HG03520 (cell line): ENCODE results near the gene SMAD3.

Experiments
- ATAC-seq: cut with Tn5 transposase; IDR thresholded peaks from one replicate; pipeline ENCODE4 v1.9.1; 2021; ENCODE audit warnings: mild to moderate bottlenecking, moderate library complexity; ENCODE audit not compliant: unreplicated experiment

SMAD3 gene

GRCh38 chr15:67178569-67179210, 113.3 kb downstream of the SMAD3 start:
- ATAC-seq: no peak

- no peak for ATAC-seq
Measured at GRCh38 chr15:67179411-67179995, 114.1 kb downstream of the SMAD3 start.

GRCh38 chr15:67180035-67180434, 114.6 kb downstream of the SMAD3 start:
- ATAC-seq: no peak

GRCh38 chr15:67180514-67181191, 115.3 kb downstream of the SMAD3 start:
- ATAC-seq: no peak

GRCh38 chr15:67181221-67181639, 115.8 kb downstream of the SMAD3 start:
- ATAC-seq: no peak

GRCh38 chr15:67183443-67184169, 118.2 kb downstream of the SMAD3 start:
- ATAC-seq: no peak

DNA sequence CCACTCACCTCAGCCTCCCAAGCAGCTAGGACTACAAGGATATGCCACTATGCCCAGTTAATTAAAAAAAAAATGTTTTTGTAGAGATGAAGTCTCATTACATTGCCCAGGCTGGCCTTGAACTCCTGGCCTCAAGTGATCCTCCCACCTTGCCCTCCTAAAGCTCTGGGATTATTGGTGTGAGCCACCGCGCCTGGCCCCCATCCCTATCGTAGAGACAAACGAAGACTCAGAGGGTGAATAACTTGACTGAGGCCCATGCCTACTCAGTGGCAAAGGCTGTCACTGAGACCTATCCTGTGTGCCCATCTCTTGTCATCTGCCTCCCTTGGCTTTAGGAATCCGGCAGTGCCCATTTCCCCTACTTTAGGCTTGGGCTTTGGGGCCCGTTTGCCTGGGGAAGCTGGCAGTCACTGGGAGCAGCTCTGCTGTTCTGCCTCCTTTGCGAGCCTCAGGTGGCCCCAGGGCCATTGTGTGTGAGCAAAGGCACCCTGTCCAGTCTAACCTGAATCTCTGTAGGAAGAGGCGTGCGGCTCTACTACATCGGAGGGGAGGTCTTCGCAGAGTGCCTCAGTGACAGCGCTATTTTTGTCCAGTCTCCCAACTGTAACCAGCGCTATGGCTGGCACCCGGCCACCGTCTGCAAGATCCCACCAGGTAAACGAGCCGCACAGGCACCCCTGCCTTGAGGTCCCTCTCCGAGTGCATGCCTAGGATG, 119.0 kb downstream of the SMAD3 start:
- ATAC-seq: no peak

DNA sequence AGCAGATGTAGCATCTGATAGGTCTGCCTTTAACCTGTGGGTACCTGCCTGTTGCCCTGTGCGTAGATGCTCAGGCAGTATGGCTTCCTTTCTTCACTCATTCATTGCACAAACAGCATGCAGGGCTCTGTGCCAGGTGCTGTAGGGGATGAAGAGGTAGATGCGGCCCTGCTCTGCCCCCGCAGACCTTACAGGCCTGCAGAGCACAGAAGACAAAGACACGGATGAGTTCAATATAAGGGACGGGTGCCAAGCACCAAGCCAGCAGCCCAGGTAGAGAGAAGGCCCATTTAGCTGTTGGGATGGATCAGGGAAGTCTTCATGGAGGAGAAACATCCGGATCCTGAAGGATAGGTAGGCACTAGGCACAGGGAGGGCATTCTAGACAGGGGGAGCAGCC, 119.6 kb downstream of the SMAD3 start:
- ATAC-seq: no peak

DNA sequence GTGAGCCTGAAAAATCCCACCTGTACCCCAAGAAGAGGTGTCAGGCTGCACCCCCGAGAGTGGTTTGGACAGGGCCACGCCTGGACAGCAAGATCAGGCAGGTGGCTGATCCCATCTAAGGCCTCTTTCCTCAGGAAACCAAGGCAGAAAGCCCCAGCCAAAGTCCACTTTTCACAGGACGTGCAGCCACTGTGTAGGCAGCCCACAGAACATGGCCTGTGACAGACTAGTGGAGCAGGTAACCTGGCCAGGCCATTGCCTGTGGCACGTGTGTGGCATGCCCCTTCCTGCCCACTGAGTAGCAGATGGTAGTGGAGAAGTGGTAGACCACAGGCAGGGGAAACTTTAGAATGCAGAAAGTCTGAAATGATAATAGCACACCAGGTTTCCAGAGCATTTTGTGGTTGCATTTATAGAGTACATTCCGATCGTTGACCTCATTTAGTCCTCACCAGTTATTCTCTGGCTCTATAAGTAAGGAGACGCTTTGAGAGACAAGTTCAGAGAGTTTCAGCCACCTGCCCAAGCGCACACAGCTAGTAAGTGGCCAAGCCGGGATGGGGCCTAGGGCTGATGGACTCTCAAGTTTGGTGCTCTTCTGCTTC, 120.3 kb downstream of the SMAD3 start:
- no peak for ATAC-seq

- no peak for ATAC-seq
Measured at GRCh38 chr15:67186226-67186649, 120.8 kb downstream of the SMAD3 start.

DNA sequence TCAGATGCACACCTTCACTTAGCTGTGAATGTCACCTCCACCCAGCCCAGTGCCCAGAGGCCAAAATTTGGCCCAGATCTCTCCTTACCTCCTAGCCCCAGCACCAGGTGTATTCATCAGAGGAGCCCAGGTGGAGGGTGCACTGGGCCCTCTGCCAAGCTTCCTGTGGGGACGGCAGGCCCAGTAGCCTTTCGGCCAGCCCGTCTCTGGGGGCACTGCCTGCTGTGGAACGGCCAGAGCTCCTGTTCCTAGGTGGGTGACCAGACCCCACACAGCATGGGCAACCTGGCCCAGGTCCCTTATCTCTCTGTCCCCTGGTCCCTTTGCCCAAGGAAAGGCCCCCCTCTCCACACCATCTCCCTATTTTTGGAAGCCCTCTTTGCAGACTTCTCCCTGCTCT, 121.3 kb downstream of the SMAD3 start:
- no peak for ATAC-seq

DNA sequence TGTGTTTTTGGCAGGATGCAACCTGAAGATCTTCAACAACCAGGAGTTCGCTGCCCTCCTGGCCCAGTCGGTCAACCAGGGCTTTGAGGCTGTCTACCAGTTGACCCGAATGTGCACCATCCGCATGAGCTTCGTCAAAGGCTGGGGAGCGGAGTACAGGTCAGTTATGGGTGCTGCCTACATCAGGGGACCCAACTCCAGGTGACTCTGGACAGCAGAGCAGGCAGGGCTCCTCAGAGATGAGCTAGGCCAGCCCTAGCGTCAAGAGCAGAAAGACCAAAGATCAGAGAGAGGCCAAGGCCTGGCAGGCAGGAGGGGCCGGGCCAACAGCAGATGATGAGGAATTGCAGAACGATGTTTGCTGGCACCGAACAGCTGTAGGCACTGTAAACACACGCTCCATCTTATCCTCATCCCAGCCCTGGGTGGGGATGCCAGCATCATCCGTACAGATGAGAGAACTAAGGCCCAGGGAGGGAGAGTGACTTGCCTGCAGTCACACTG, 122.0 kb downstream of the SMAD3 start:
- no peak for ATAC-seq

GRCh38 chr15:67188551-67189218, 123.3 kb downstream of the SMAD3 start:
- no peak for ATAC-seq

DNA sequence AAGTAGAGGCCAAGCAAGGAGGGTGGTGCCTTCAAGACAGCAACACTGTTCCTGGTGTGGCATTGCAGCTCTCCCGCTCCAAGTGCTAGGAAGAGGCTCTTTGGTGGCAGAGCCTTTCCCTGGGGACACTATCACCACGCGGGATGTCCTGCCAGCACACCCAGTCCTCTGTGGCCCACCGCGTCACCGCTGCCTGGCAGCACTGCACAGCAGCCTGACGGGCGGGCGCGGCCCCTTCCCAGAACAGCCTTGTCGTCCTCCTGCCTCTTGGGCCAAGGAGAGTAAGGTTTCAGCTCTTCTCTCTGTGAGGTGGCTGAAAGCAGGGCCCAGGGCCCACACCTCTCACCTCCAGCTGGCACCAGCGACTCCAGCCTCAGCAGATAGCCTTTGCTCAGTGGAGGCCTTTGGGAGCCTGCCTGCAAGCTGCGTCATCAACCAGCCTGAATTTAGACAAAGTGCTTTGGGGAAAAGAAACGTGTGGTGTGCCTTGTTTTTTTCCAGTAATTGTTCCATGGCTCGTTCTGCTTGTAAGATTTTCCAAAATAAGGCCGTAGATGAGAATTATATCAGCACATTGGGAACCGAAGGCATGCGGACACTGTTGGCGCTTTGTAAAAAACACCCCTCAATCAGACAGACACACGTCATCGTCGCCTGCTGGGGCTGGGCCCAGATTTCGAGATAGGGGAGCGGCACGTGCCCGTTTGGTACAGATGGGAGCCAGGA, 124.1 kb downstream of the SMAD3 start:
- ATAC-seq: no peak

DNA sequence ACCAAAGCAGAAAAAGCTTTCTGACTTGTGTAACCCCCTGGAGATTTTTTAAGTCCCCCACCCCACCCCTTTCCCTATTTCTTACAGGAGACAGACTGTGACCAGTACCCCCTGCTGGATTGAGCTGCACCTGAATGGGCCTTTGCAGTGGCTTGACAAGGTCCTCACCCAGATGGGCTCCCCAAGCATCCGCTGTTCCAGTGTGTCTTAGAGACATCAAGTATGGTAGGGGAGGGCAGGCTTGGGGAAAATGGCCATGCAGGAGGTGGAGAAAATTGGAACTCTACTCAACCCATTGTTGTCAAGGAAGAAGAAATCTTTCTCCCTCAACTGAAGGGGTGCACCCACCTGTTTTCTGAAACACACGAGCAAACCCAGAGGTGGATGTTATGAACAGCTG, 124.9 kb downstream of the SMAD3 start:
- ATAC-seq: no peak

DNA sequence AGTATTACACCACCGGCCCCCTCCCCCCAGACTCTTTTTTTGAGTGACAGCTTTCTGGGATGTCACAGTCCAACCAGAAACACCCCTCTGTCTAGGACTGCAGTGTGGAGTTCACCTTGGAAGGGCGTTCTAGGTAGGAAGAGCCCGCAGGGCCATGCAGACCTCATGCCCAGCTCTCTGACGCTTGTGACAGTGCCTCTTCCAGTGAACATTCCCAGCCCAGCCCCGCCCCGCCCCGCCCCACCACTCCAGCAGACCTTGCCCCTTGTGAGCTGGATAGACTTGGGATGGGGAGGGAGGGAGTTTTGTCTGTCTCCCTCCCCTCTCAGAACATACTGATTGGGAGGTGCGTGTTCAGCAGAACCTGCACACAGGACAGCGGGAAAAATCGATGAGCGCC, 125.4 kb downstream of the SMAD3 start:
- no peak for ATAC-seq

- no peak for ATAC-seq
Measured at GRCh38 chr15:67192185-67192820, 126.9 kb downstream of the SMAD3 start.

GRCh38 chr15:67193223-67193990, 128.0 kb downstream of the SMAD3 start:
- ATAC-seq: no peak
